ENCODE measurements around the gene IER3. TPM values are rescaled to one million over a fixed set of nuclear protein-coding genes. Genes with fewer than 3 reads are reported as not detected.
"Not testable (repeated sequence)": the region's sequence is repeated elsewhere in the genome, so short reads cannot be mapped to it uniquely, and the experiment has no call there.

IER3 gene
- total RNA-seq, 2 experiments from 2014 or later, result 76.6 to 82.9 TPM

GRCh38 chr6:30722025-30722279, 22.4 kb downstream of the IER3 start:
- DNase-seq; H3K9me3 Mint-ChIP-seq (ENCODE audit: insufficient read depth): not testable (repeated sequence)
- peak overlapping the region; percentile 97 for H3K27ac Mint-ChIP-seq

GRCh38 chr6:30721198-30722024, 22.9 kb downstream of the IER3 start:
- peak overlapping the region; percentile 97 for H3K27ac Mint-ChIP-seq
- peaks cover 61% of the 10 kb centered on the region for H3K4me1 Mint-ChIP-seq (ENCODE audit: low read depth)
- peak; percentile 20 for ATAC-seq
- H3K4me3 Mint-ChIP-seq, result peak overlapping the region; percentile 98
- CTCF ChIA-PET, result interaction anchor here (0.7 to 25.4 kb wide), 23 partner anchors 9 to 366 kb away, joined by 3 to 686 read pairs (median 5); partner anchors contain the start of genes ATAT1, DHX16, MRPS18B and NRM
- no peaks in the 10 kb centered on the region for H3K27me3 Mint-ChIP-seq (ENCODE audit: low read depth)
- DNase-seq, result peak; percentile 94
- H3K9me3 Mint-ChIP-seq (ENCODE audit: insufficient read depth), result no peaks in the 10 kb centered on the region
- H3K36me3 Mint-ChIP-seq (ENCODE audit: low read depth), result peaks cover 72% of the 10 kb centered on the region
- POLR2A ChIA-PET, result interaction anchor here (0.6 to 12.8 kb wide), 22 partner anchors 9 to 227 kb away, joined by 3 to 343 read pairs (median 4); partner anchors contain the start of genes ATAT1, DHX16, MRPS18B and NRM

More at GRCh38 chr6:30722025-30722279, 22.4 kb downstream of the IER3 start:
- ATAC-seq; H3K27me3 Mint-ChIP-seq (ENCODE audit: low read depth): not testable (repeated sequence)
- POLR2A ChIA-PET, result interaction anchor here (0.6 to 12.8 kb wide), 17 partner anchors 9 to 108 kb away, joined by 3 to 343 read pairs (median 6); partner anchors contain the start of genes ATAT1, DHX16, MRPS18B and NRM
- CTCF ChIA-PET, result interaction anchor here (0.6 to 25.4 kb wide), 31 partner anchors 9 to 365 kb away, joined by 3 to 686 read pairs (median 4); partner anchors contain the start of genes ATAT1, DHX16, MRPS18B and NRM
- peak overlapping the region; percentile 98 for H3K4me3 Mint-ChIP-seq
- peaks cover 59% of the 10 kb centered on the region for H3K4me1 Mint-ChIP-seq (ENCODE audit: low read depth)
- H3K36me3 Mint-ChIP-seq (ENCODE audit: low read depth), result peaks cover 72% of the 10 kb centered on the region

GRCh38 chr6:30720738-30721197, 23.6 kb downstream of the IER3 start:
- Mint-ChIP-seq H3K9me3 (ENCODE audit: insufficient read depth) (no peaks in the 10 kb centered on the region), H3K36me3 (ENCODE audit: low read depth) (peaks cover 72% of the 10 kb centered on the region), H3K4me1 (ENCODE audit: low read depth) (peaks cover 63% of the 10 kb centered on the region), H3K27me3 (ENCODE audit: low read depth) (no peaks in the 10 kb centered on the region), H3K4me3 (peak overlapping the region; percentile 98), H3K27ac (peak overlapping the region; percentile 97)
- CTCF ChIA-PET, result interaction anchor here (0.8 to 25.4 kb wide), 7 partner anchors 9 to 177 kb away, joined by 3 to 686 read pairs (median 15); partner anchors contain the start of genes DHX16 and MRPS18B
- DNase-seq, result peak; percentile 78
- POLR2A ChIA-PET, result interaction anchor here (0.6 to 12.8 kb wide), 15 partner anchors 9 to 227 kb away, joined by 3 to 343 read pairs (median 4); partner anchors contain the start of genes ATAT1, DHX16, MRPS18B and PPP1R10
- no peak for ATAC-seq

- Mint-ChIP-seq H3K9me3 (ENCODE audit: insufficient read depth) (no peaks in the 10 kb centered on the region), H3K4me3 (peak within 1 kb of the TSS; percentile 98), H3K27me3 (ENCODE audit: low read depth) (no peaks in the 10 kb centered on the region), H3K36me3 (ENCODE audit: low read depth) (peaks cover 72% of the 10 kb centered on the region), H3K27ac (peak within 1 kb of the TSS; percentile 97), H3K4me1 (ENCODE audit: low read depth) (peaks cover 63% of the 10 kb centered on the region)
- ChIA-PET CTCF (interaction anchor here (0.8 to 25.4 kb wide), 6 partner anchors 8 to 176 kb away, joined by 3 to 686 read pairs (median 10); partner anchors contain the start of genes DHX16, MRPS18B and PPP1R10), POLR2A (interaction anchor here (0.7 to 12.8 kb wide), 14 partner anchors 8 to 226 kb away, joined by 3 to 343 read pairs (median 5); partner anchors contain the start of genes DHX16, MRPS18B and PPP1R10)
- DNase-seq, result peak; percentile 98
- ATAC-seq, result peak; percentile 74
Observed at GRCh38 chr6:30719791-30720737, 24.3 kb downstream of the IER3 start, which contains the start of gene TUBB. TUBB (plus strand) TSS chr6:30720352; CDS start chr6:30720507, 155 bp downstream.

- ATAC-seq (no peak), DNase-seq (no peak)
- POLR2A ChIA-PET, result interaction anchor here (0.8 to 12.8 kb wide), 5 partner anchors 9 to 104 kb away, joined by 3 to 343 read pairs (median 4); no protein-coding TSS in a partner anchor
- peaks cover 63% of the 10 kb centered on the region for H3K4me1 Mint-ChIP-seq (ENCODE audit: low read depth)
- no peaks in the 10 kb centered on the region for H3K27me3 Mint-ChIP-seq (ENCODE audit: low read depth)
- peaks cover 71% of the 10 kb centered on the region for H3K36me3 Mint-ChIP-seq (ENCODE audit: low read depth)
- H3K9me3 Mint-ChIP-seq (ENCODE audit: insufficient read depth), result no peaks in the 10 kb centered on the region
- CTCF ChIA-PET, result interaction anchor here (1.7 to 25.4 kb wide), 4 partner anchors 12 to 101 kb away, joined by 5 to 686 read pairs (median 10); partner anchors contain the start of genes DHX16, MRPS18B and PPP1R10
- H3K27ac Mint-ChIP-seq, result peak overlapping the region; percentile 97
- H3K4me3 Mint-ChIP-seq, result peak overlapping the region; percentile 98
Observed at GRCh38 chr6:30719356-30719755, 25.0 kb downstream of the IER3 start.

GRCh38 chr6:30717845-30718720, 26.3 kb downstream of the IER3 start:
- peak overlapping the region; percentile 98 for H3K4me3 Mint-ChIP-seq
- not testable (repeated sequence) for H3K27me3 Mint-ChIP-seq (ENCODE audit: low read depth); H3K9me3 Mint-ChIP-seq (ENCODE audit: insufficient read depth); DNase-seq; ATAC-seq
- peak overlapping the region; percentile 100 for H3K27ac Mint-ChIP-seq
- CTCF ChIA-PET, result interaction anchor here (0.9 to 25.4 kb wide), 7 partner anchors 13 to 106 kb away, joined by 3 to 686 read pairs (median 6); partner anchors contain the start of genes DHX16, MRPS18B and PPP1R10
- POLR2A ChIA-PET, result interaction anchor here (1.2 to 12.8 kb wide), 6 partner anchors 30 to 103 kb away, joined by 5 to 343 read pairs (median 16); partner anchors contain the start of genes C6orf136, MRPS18B and PPP1R10
- peaks cover 70% of the 10 kb centered on the region for H3K36me3 Mint-ChIP-seq (ENCODE audit: low read depth)
- peaks cover 61% of the 10 kb centered on the region for H3K4me1 Mint-ChIP-seq (ENCODE audit: low read depth)

GRCh38 chr6:30717129-30717844, 27.1 kb downstream of the IER3 start, which contains the start of gene MDC1:
MDC1 (minus strand) TSS chr6:30717281; CDS start chr6:30715175, 2,106 bp downstream.
- Mint-ChIP-seq H3K9me3 (ENCODE audit: insufficient read depth) (no peaks in the 10 kb centered on the region), H3K36me3 (ENCODE audit: low read depth) (peaks cover 69% of the 10 kb centered on the region), H3K27me3 (ENCODE audit: low read depth) (no peaks in the 10 kb centered on the region), H3K27ac (peak within 1 kb of the TSS; percentile 100), H3K4me1 (ENCODE audit: low read depth) (peaks cover 64% of the 10 kb centered on the region), H3K4me3 (peak within 1 kb of the TSS; percentile 98)
- ATAC-seq (peak; percentile 81), DNase-seq (peak; percentile 100)
- POLR2A ChIA-PET, result interaction anchor here (0.6 to 12.8 kb wide), 12 partner anchors 10 to 1019 kb away, joined by 3 to 343 read pairs (median 4); partner anchors contain the start of genes C6orf136, CLIC1, MRPS18B and NRM
- CTCF ChIA-PET, result interaction anchor here (0.8 to 25.4 kb wide), 9 partner anchors 11 to 196 kb away, joined by 3 to 686 read pairs (median 3); partner anchors contain the start of gene DHX16

- no peak for ATAC-seq
- Mint-ChIP-seq H3K36me3 (ENCODE audit: low read depth) (peaks cover 69% of the 10 kb centered on the region), H3K27ac (peak overlapping the region; percentile 100), H3K4me3 (peak overlapping the region; percentile 98), H3K9me3 (ENCODE audit: insufficient read depth) (no peaks in the 10 kb centered on the region), H3K4me1 (ENCODE audit: low read depth) (peaks cover 69% of the 10 kb centered on the region), H3K27me3 (ENCODE audit: low read depth) (no peaks in the 10 kb centered on the region)
- ChIA-PET POLR2A (interaction anchor here (0.6 to 12.8 kb wide), 9 partner anchors 9 to 1019 kb away, joined by 3 to 343 read pairs (median 5); partner anchors contain the start of genes C6orf136, CLIC1, MRPS18B and NRM), CTCF (interaction anchor here (0.8 to 25.4 kb wide), 9 partner anchors 11 to 197 kb away, joined by 3 to 686 read pairs (median 3); partner anchors contain the start of gene DHX16)
- DNase-seq, result no peak
Observed at GRCh38 chr6:30716879-30717128, 27.5 kb downstream of the IER3 start.

GRCh38 chr6:30714263-30714662, 30.1 kb downstream of the IER3 start:
- DNase-seq (no peak), ATAC-seq (no peak)
- no peaks in the 10 kb centered on the region for H3K9me3 Mint-ChIP-seq (ENCODE audit: insufficient read depth)
- H3K4me1 Mint-ChIP-seq (ENCODE audit: low read depth), result peaks cover 78% of the 10 kb centered on the region
- POLR2A ChIA-PET, result interaction anchor here (3.9 kb wide), 1 partner anchor 31 kb away, joined by 45 read pairs; no protein-coding TSS in a partner anchor
- H3K4me3 Mint-ChIP-seq, result no peak overlapping the region
- no peaks in the 10 kb centered on the region for H3K27me3 Mint-ChIP-seq (ENCODE audit: low read depth)
- H3K27ac Mint-ChIP-seq, result no peak overlapping the region
- CTCF ChIA-PET, result interaction anchor here (25.4 kb wide), 1 partner anchor 36 kb away, joined by 686 read pairs; the partner anchor contains the start of gene DHX16
- peaks cover 69% of the 10 kb centered on the region for H3K36me3 Mint-ChIP-seq (ENCODE audit: low read depth)
